ENCODE results near the gene UTP4. TPM values are rescaled to one million over a fixed set of nuclear protein-coding genes. Genes with fewer than 3 reads are reported as not detected.

UTP4 gene
- total RNA-seq, 3 donors from 2014 or later: 18.6 to 33.2 (median 24.6) TPM

DNA sequence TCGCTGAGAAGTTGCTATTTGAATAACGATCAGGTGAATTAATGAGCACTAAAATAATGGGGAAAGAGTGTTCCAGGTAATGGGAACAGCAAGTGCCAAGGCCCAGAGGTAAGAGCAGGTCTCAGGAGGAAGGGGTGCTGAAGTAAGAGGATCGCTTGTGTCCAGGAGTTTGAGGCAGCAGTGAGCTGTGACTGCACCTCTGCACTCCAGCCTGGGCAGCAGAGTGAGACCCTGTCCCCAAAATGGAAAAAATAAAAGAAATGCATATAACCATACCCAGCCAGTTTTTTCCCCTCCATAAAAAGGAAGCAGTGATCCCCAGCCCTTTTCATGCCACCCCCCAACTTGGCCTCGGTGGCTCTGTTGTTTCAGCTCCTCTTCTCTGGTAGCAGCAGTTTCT lies 43.8 kb upstream of the UTP4 start:
- DNase-seq (no peak), ATAC-seq (no peak)
- H3K4me1 ChIP-seq (ENCODE audit: low read depth): no peaks in the 10 kb centered on the region
- TF ChIP-seq, protein P1, sequence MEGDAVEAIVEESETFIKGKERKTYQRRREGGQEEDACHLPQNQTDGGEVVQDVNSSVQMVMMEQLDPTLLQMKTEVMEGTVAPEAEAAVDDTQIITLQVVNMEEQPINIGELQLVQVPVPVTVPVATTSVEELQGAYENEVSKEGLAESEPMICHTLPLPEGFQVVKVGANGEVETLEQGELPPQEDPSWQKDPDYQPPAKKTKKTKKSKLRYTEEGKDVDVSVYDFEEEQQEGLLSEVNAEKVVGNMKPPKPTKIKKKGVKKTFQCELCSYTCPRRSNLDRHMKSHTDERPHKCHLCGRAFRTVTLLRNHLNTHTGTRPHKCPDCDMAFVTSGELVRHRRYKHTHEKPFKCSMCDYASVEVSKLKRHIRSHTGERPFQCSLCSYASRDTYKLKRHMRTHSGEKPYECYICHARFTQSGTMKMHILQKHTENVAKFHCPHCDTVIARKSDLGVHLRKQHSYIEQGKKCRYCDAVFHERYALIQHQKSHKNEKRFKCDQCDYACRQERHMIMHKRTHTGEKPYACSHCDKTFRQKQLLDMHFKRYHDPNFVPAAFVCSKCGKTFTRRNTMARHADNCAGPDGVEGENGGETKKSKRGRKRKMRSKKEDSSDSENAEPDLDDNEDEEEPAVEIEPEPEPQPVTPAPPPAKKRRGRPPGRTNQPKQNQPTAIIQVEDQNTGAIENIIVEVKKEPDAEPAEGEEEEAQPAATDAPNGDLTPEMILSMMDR (IDR thresholded peaks at IDR 0.05): no peak
- H3K36me3 ChIP-seq (ENCODE audit: low read depth): no peaks in the 10 kb centered on the region
- intact Hi-C loops (cut with DNase I, micrococcal nuclease): no loop called here
- H3K4me3 ChIP-seq: no peak overlapping the region
- H3K9me3 ChIP-seq: no peaks in the 10 kb centered on the region

DNA sequence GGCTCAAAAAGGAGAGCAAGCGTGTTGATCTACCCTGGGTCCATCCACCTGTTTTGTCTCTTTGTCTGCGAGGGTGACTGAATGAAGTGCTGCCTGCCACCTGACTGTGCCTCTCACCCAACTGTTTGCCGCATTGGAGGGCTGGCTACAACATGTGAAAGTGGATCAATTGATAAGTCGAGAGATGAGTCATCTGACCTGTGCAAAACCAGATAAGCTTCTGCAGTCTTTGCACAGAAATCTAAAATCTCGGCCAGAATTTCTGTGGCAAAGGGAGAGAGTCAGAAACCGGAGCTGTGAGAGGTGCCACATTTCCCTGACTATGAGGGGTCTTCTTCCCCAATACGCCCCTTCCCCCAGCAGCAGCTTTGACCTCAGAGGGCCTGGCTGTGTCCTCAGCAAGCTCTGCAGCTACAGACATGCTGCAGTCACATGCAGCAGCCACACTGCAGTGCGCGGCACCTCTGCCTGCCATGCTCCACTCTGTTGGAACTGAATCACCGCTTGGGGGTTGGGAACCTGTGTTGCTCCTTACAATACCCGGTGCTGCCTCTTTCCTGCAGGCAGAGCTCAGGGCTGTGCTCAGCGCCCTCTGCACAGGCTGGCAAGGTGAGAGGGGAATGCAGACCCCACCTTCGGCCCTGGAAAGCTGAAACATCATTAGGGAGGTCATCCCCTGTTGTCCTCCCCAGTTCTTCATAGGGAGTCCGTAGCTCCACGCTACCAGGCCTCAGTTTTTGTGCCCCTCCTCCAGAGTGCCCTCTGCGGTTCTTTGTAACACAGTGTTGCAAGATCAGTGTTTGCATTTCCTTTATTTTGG lies 43.1 kb upstream of the UTP4 start:
- ATAC-seq: peak; percentile 7
- peak in 1 of 3 donors; percentile 6 for DNase-seq

DNA sequence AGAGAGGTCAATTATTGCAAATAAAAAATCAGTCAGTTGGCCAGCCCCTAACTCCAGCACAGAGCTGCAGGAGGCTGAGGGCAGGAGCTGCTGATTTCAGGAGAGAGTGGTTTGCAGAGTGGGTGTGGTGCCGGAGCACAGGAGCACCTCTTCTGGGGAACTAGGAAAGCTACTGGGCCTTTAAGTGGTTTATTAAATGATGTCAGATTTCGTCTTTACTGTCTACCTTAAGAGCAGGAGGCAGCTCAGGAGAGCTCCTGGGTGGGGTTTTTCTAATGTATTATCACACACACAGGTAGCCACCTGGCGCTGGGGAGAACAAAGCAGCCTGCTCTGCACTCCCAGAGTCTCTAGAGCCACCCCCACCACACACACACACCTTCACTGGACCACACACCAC lies 38.5 kb upstream of the UTP4 start:
- Histone ChIP-seq H3K9me3 (no peaks in the 10 kb centered on the region), H3K4me1 (ENCODE audit: low read depth) (no peaks in the 10 kb centered on the region), H3K4me3 (no peak overlapping the region), H3K36me3 (ENCODE audit: low read depth) (no peaks in the 10 kb centered on the region)
- ATAC-seq (peak; percentile 37), DNase-seq (no peak)
- intact Hi-C loops (cut with DNase I, micrococcal nuclease): no loop called here
- TF ChIP-seq, protein P1 (IDR thresholded peaks at IDR 0.05): no peak

More for the DNA sequence above, 43.1 kb upstream of the UTP4 start:
- H3K36me3 ChIP-seq (ENCODE audit: low read depth): no peaks in the 10 kb centered on the region
- intact Hi-C loops (cut with DNase I, micrococcal nuclease): no loop called here
- H3K4me1 ChIP-seq (ENCODE audit: low read depth): no peaks in the 10 kb centered on the region
- TF ChIP-seq, protein P1 (IDR thresholded peaks at IDR 0.05): no peak
- H3K9me3 ChIP-seq: no peaks in the 10 kb centered on the region
- no peak overlapping the region for H3K4me3 ChIP-seq

DNA sequence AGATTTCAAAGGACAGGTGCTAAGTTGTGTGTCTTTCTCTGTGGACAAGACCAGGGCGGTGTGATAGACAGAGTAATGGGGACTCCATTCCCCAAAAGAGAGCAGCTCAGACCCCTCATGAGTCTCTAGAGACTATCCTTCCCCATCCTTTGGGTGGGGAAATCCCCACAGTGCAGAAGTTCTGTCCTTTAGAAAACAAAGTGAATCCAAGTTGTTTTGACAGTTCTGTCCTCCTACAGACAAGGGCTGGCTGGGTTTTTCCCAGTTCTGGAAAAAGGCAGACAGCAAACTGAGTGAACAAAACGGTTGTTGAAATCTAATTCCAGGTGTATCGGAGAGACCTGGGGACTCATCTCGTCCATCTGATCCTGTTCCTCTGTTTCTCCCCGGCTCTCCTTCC lies 37.9 kb upstream of the UTP4 start:
- intact Hi-C loops (cut with DNase I, micrococcal nuclease): no loop called here
- Histone ChIP-seq H3K9me3 (no peaks in the 10 kb centered on the region), H3K36me3 (ENCODE audit: low read depth) (no peaks in the 10 kb centered on the region), H3K4me3 (no peak overlapping the region), H3K4me1 (ENCODE audit: low read depth) (no peaks in the 10 kb centered on the region)
- no peak for ATAC-seq
- TF ChIP-seq, protein P1 (IDR thresholded peaks at IDR 0.05): no peak
- DNase-seq: no peak

- DNase-seq: no peak
- TF ChIP-seq, protein P1 (IDR thresholded peaks at IDR 0.05): no peak
- ATAC-seq: no peak
- Histone ChIP-seq H3K4me1 (ENCODE audit: low read depth) (no peaks in the 10 kb centered on the region), H3K9me3 (no peaks in the 10 kb centered on the region), H3K36me3 (ENCODE audit: low read depth) (no peaks in the 10 kb centered on the region), H3K4me3 (no peak overlapping the region)
- intact Hi-C loops (cut with DNase I, micrococcal nuclease): no loop called here
Measured at GRCh38 chr16:69095193-69095592, 37.3 kb upstream of the UTP4 start.
